OCI-LY1 (cell line): ENCODE measurements around the gene IL4I1.

ENCODE experiments used
- H2AFZ ChIP-seq: fragments of 200-600 bp; sonication (generic), shearing (Covaris generic); 2 replicates; pipeline ENCODE4 v1.6.0; 2014; ENCODE audit warnings: antibody characterized with exemption, mild to moderate bottlenecking, low read length
- H3F3A ChIP-seq: fragments of 200-600 bp; sonication (generic), shearing (Covaris generic); 2 replicates; pipeline ENCODE4 v1.6.0; 2014; ENCODE audit warnings: mild to moderate bottlenecking, antibody characterized with exemption, low read length, moderate library complexity; ENCODE audit not compliant: insufficient read depth
- H3K27ac ChIP-seq: fragments of 200-600 bp; sonication (generic); 2 replicates; pipeline ENCODE4 v1.5.1; 2014; ENCODE audit warnings: low read length, mixed run types, mild to moderate bottlenecking, low read depth; ENCODE audit not compliant: poor library complexity, severe bottlenecking
- H3K27me3 ChIP-seq: fragments of 200-600 bp; sonication (generic); 2 replicates; pipeline ENCODE4 v1.6.0; 2014; ENCODE audit warnings: antibody characterized with exemption, mild to moderate bottlenecking, low read length, moderate library complexity; ENCODE audit not compliant: insufficient read depth
- H3K36me3 ChIP-seq: fragments of 200-600 bp; sonication (generic); 2 replicates; pipeline ENCODE4 v1.6.1; 2014; ENCODE audit warnings: mild to moderate bottlenecking, antibody characterized with exemption, low read length, moderate library complexity, mixed read lengths; ENCODE audit not compliant: insufficient read depth
- H3K4me1 ChIP-seq: fragments of 200-600 bp; sonication (generic); 2 replicates; pipeline ENCODE4 v1.5.1; 2014; ENCODE audit warnings: mild to moderate bottlenecking, low read length, moderate library complexity; ENCODE audit not compliant: insufficient read depth, severe bottlenecking
- H3K4me2 ChIP-seq: fragments of 200-600 bp; sonication (generic), shearing (Covaris generic); 2 replicates; pipeline ENCODE4 v1.6.1; 2014; ENCODE audit warnings: low read length
- H3K4me3 ChIP-seq: fragments of 200-600 bp; sonication (generic); 2 replicates; pipeline ENCODE4 v1.5.1; 2014; ENCODE audit warnings: low read length, low read depth, mild to moderate bottlenecking, mixed read lengths; ENCODE audit not compliant: poor library complexity, severe bottlenecking
- H3K79me2 ChIP-seq: fragments of 200-600 bp; shearing (Covaris generic); 2 replicates; pipeline ENCODE4 v1.6.1; 2016; ENCODE audit warnings: mixed run types, low read length, mixed read lengths; ENCODE audit not compliant: insufficient read depth
- H3K9ac ChIP-seq: fragments of 200-600 bp; sonication (generic), shearing (Covaris generic); 2 replicates; pipeline ENCODE4 v1.6.1; 2014; ENCODE audit warnings: mild to moderate bottlenecking, low read length, mixed read lengths
- H3K9me2 ChIP-seq: fragments of 200-600 bp; sonication (generic), shearing (Covaris generic); 2 replicates; pipeline ENCODE4 v1.6.1; 2014; ENCODE audit warnings: low read depth, mild to moderate bottlenecking, low read length, mixed read lengths
- H3K9me3 ChIP-seq: fragments of 200-600 bp; shearing (Covaris generic); 2 replicates; pipeline ENCODE4 v1.6.1; 2014; ENCODE audit warnings: low read length, mixed read lengths
- H4K20me1 ChIP-seq: fragments of 200-600 bp; sonication (generic), shearing (Covaris generic); 2 replicates; pipeline ENCODE4 v1.6.0; 2016; ENCODE audit warnings: mild to moderate bottlenecking, low read length; ENCODE audit not compliant: insufficient read depth
- CTCF ChIP-seq: fragments of 200-600 bp; sonication (generic), shearing (Covaris generic); IDR thresholded peaks from 2 replicates; pipeline ENCODE4 v1.5.1; 2017; ENCODE audit warnings: mild to moderate bottlenecking, antibody characterized with exemption, low read length, moderate library complexity, mixed read lengths
- EZH2 ChIP-seq: fragments of 200-600 bp; sonication (generic), shearing (Covaris generic); IDR thresholded peaks from 2 replicates; pipeline ENCODE4 v1.8.0; 2017; ENCODE audit warnings: borderline replicate concordance, mixed run types, mild to moderate bottlenecking, antibody characterized with exemption, low read length, moderate library complexity, mixed read lengths

Gene IL4I1

GRCh38 chr19:49913720-49914119 lies 17.0 kb upstream of the IL4I1 start:
- H3K9ac ChIP-seq, result no peak overlapping the region
- no peaks in the 10 kb centered on the region for H4K20me1 ChIP-seq
- TF ChIP-seq CTCF (no peak), EZH2 (no peak)
- H3K9me3 ChIP-seq, result no peaks in the 10 kb centered on the region
- no peaks in the 10 kb centered on the region for H3K9me2 ChIP-seq
- peaks cover 72% of the 10 kb centered on the region for H3K4me1 ChIP-seq
- H3K36me3 ChIP-seq, result peaks cover 90% of the 10 kb centered on the region
- H3F3A ChIP-seq, result no peaks in the 10 kb centered on the region
- peak overlapping the region; percentile 55 for H3K27ac ChIP-seq
- no peaks in the 10 kb centered on the region for H3K27me3 ChIP-seq
- H2AFZ ChIP-seq, result no peak overlapping the region
- H3K4me3 ChIP-seq, result no peak overlapping the region
- no peak overlapping the region; the same call in 1 of the 2 replicates for H3K4me2 ChIP-seq
- peaks cover 6% of the 10 kb centered on the region; the same call in 1 of the 2 replicates for H3K79me2 ChIP-seq

GRCh38 chr19:49912965-49913685 lies 16.4 kb upstream of the IL4I1 start:
- Histone ChIP-seq H3K4me1 (peaks cover 74% of the 10 kb centered on the region), H3K9me2 (no peaks in the 10 kb centered on the region), H4K20me1 (no peaks in the 10 kb centered on the region), H3K36me3 (peaks cover 91% of the 10 kb centered on the region), H2AFZ (no peak overlapping the region), H3K27ac (peak overlapping the region; percentile 55), H3K79me2 (0 out of 2 replicates have a peak, but pooled peaks cover 2% of the 10 kb centered on the region), H3K4me3 (no peak overlapping the region), H3K9ac (no peak overlapping the region), H3K9me3 (no peaks in the 10 kb centered on the region), H3K27me3 (no peaks in the 10 kb centered on the region), H3F3A (no peaks in the 10 kb centered on the region), H3K4me2 (no peak overlapping the region; the same call in 1 of the 2 replicates)
- TF ChIP-seq EZH2 (no peak), CTCF (peak; percentile 77)

- H2AFZ ChIP-seq, result no peak overlapping the region
- TF ChIP-seq EZH2 (no peak), CTCF (no peak)
- no peaks in the 10 kb centered on the region for H3K9me2 ChIP-seq
- H3K36me3 ChIP-seq, result peaks cover 91% of the 10 kb centered on the region
- peaks cover 75% of the 10 kb centered on the region for H3K4me1 ChIP-seq
- no peaks in the 10 kb centered on the region for H3F3A ChIP-seq
- no peaks in the 10 kb centered on the region for H3K79me2 ChIP-seq
- H3K9ac ChIP-seq, result peak overlapping the region; percentile 20; the same call in 1 of the 2 replicates
- H3K4me3 ChIP-seq, result no peak overlapping the region
- peak overlapping the region; percentile 27; the same call in 1 of the 2 replicates for H3K4me2 ChIP-seq
- H3K9me3 ChIP-seq, result no peaks in the 10 kb centered on the region
- no peaks in the 10 kb centered on the region for H3K27me3 ChIP-seq
- H3K27ac ChIP-seq, result peak overlapping the region; percentile 95
- no peaks in the 10 kb centered on the region for H4K20me1 ChIP-seq
Measured at GRCh38 chr19:49911381-49912145, 14.9 kb upstream of the IL4I1 start.
